D341Med (cell line): Measurements from ENCODE around the gene CACYBP.

ENCODE experiments used
- DNase-seq: peaks from one replicate; pipeline ENCODE4 v3.0.0; 2012; ENCODE audit warnings: low spot score

CACYBP gene

GRCh38 chr1:174999936-175000696 is at the start of gene CACYBP:
Gene CACYBP (plus strand): TSS chr1:174999947. CDS start chr1:175000181, 234 bp downstream.
- DNase-seq = peak; percentile 81

GRCh38 chr1:174953285-174954072 is 46.3 kb upstream of the CACYBP start:
- DNase-seq = no peak

GRCh38 chr1:174954073-174954460 is 45.7 kb upstream of the CACYBP start:
- DNase-seq = peak; percentile 59

GRCh38 chr1:174954671-174955669 is 44.8 kb upstream of the CACYBP start:
- no peak for DNase-seq

- no peak for DNase-seq
Measured at GRCh38 chr1:174956086-174956485, 43.7 kb upstream of the CACYBP start.

- DNase-seq = no peak
Measured at GRCh38 chr1:174956976-174957375, 42.8 kb upstream of the CACYBP start.

GRCh38 chr1:174957829-174958228 is 41.9 kb upstream of the CACYBP start:
- DNase-seq = no peak

GRCh38 chr1:174958396-174958795 is 41.4 kb upstream of the CACYBP start:
- DNase-seq = no peak

GRCh38 chr1:174960362-174960761 is 39.4 kb upstream of the CACYBP start:
- no peak for DNase-seq

GRCh38 chr1:174963529-174964125 is 36.1 kb upstream of the CACYBP start:
- no peak for DNase-seq

GRCh38 chr1:174964261-174964971 is 35.3 kb upstream of the CACYBP start:
- DNase-seq = no peak

GRCh38 chr1:174964972-174965361 is 34.8 kb upstream of the CACYBP start:
- DNase-seq = no peak

GRCh38 chr1:174965362-174966007 is 34.3 kb upstream of the CACYBP start:
- no peak for DNase-seq

GRCh38 chr1:174966008-174966572 is 33.7 kb upstream of the CACYBP start:
- DNase-seq = no peak

- DNase-seq = no peak
Measured at GRCh38 chr1:174967845-174968705, 31.7 kb upstream of the CACYBP start.

- DNase-seq = no peak
Measured at GRCh38 chr1:174968750-174969244, 30.9 kb upstream of the CACYBP start.

GRCh38 chr1:174969977-174970376 is 29.8 kb upstream of the CACYBP start:
- no peak for DNase-seq

- no peak for DNase-seq
Measured at GRCh38 chr1:174971466-174971865, 28.3 kb upstream of the CACYBP start.

- DNase-seq = no peak
Measured at GRCh38 chr1:174971902-174972301, 27.8 kb upstream of the CACYBP start.
